HCEC 1CT (cell line): ENCODE results near the gene CMTM8.
A peak's percentile ranks its signal among the peaks of the same experiment; 100 is the strongest.

ENCODE experiments used
- DNase-seq: peaks from one replicate; pipeline ENCODE4 v3.0.0-alpha.2; 2017

CMTM8 gene

GRCh38 chr3:32347343-32348125, 109.1 kb downstream of the CMTM8 start:
- no peak for DNase-seq

- no peak for DNase-seq
Observed at GRCh38 chr3:32349184-32349583, 110.7 kb downstream of the CMTM8 start.

- DNase-seq: no peak
Observed at GRCh38 chr3:32352563-32352962, 114.1 kb downstream of the CMTM8 start.

- no peak for DNase-seq
Observed at GRCh38 chr3:32353351-32353750, 114.9 kb downstream of the CMTM8 start.

- DNase-seq: no peak
Observed at GRCh38 chr3:32354362-32354778, 115.9 kb downstream of the CMTM8 start.

GRCh38 chr3:32355751-32356291, 117.3 kb downstream of the CMTM8 start:
- no peak for DNase-seq

- no peak for DNase-seq
Observed at GRCh38 chr3:32359766-32360492, 121.4 kb downstream of the CMTM8 start.

- no peak for DNase-seq
Observed at GRCh38 chr3:32360493-32360827, 122.0 kb downstream of the CMTM8 start.

- DNase-seq: peak; percentile 60
Observed at GRCh38 chr3:32366638-32367397, 128.3 kb downstream of the CMTM8 start.

GRCh38 chr3:32367442-32367841, 129.0 kb downstream of the CMTM8 start:
- DNase-seq: no peak

- DNase-seq: no peak
Observed at GRCh38 chr3:32371461-32372212, 133.2 kb downstream of the CMTM8 start.

GRCh38 chr3:32372213-32372490, 133.7 kb downstream of the CMTM8 start:
- DNase-seq: no peak

- no peak for DNase-seq
Observed at GRCh38 chr3:32373276-32373675, 134.8 kb downstream of the CMTM8 start.

GRCh38 chr3:32373844-32374243, 135.4 kb downstream of the CMTM8 start:
- DNase-seq: no peak

GRCh38 chr3:32374788-32375595, 136.5 kb downstream of the CMTM8 start:
- DNase-seq: peak; percentile 56

GRCh38 chr3:32375596-32375930, 137.1 kb downstream of the CMTM8 start:
- DNase-seq: no peak

- DNase-seq: no peak
Observed at GRCh38 chr3:32376115-32376514, 137.6 kb downstream of the CMTM8 start.

- no peak for DNase-seq
Observed at GRCh38 chr3:32379831-32380500, 141.5 kb downstream of the CMTM8 start.

- DNase-seq: no peak
Observed at GRCh38 chr3:32381922-32382321, 143.4 kb downstream of the CMTM8 start.

- no peak for DNase-seq
Observed at GRCh38 chr3:32383136-32383711, 144.7 kb downstream of the CMTM8 start.

- no peak for DNase-seq
Observed at GRCh38 chr3:32384938-32385337, 146.5 kb downstream of the CMTM8 start.
